BJ (cell line): ENCODE data around the gene C1orf174. TPM values are rescaled to one million over a fixed set of nuclear protein-coding genes. Genes with fewer than 3 reads are reported as not detected.

ENCODE experiments used
- CTCF ChIA-PET: fragments of 350-600 bp; formaldehyde crosslinking; extraction: SDS; loops from one replicate; lab custom pipeline; 2021; ENCODE audit warnings: antibody characterized with exemption, inconsistent platforms; lab: Yijun Ruan, JAX
- POLR2A ChIA-PET: fragments of 300-600 bp; sonication (Branson Sonifier 250); formaldehyde crosslinking; extraction: SDS; loops from one replicate; lab custom pipeline; 2021; ENCODE audit warnings: antibody characterized with exemption; lab: Charles Lee
- DNase-seq: peaks from one replicate; pipeline ENCODE4 v3.0.0-alpha.2; 2011; ENCODE audit warnings: low read depth
- H3K27me3 ChIP-seq: 2 replicates; pipeline ENCODE4 v1.6.0; 2011; ENCODE audit warnings: low read length; ENCODE audit not compliant: control insufficient read depth, insufficient read depth
- H3K36me3 ChIP-seq: 2 replicates; pipeline ENCODE4 v1.5.1; 2011; ENCODE audit warnings: low read length; ENCODE audit not compliant: control insufficient read depth, insufficient read depth
- H3K4me3 ChIP-seq: 2 replicates; pipeline ENCODE4 v1.5.1; 2011; ENCODE audit warnings: low read depth, mild to moderate bottlenecking, control low read depth, low read length
- CTCF ChIP-seq: IDR thresholded peaks from 2 replicates; pipeline ENCODE4 v1.5.1; 2011; ENCODE audit warnings: low read depth, mild to moderate bottlenecking, control low read depth, inconsistent platforms, low read length, moderate library complexity; ENCODE audit not compliant: insufficient read depth
- polyA plus RNA-seq: library from polyadenylated mRNA; depleted of rRNA; stranded (reverse); fragments of >200 nt; gene quantifications from 2 replicates; pipeline ENCODE4 v1.2.3, GENCODE V29; 2011

Gene C1orf174
- polyA plus RNA-seq, 1 experiment = 33.8 TPM

DNA sequence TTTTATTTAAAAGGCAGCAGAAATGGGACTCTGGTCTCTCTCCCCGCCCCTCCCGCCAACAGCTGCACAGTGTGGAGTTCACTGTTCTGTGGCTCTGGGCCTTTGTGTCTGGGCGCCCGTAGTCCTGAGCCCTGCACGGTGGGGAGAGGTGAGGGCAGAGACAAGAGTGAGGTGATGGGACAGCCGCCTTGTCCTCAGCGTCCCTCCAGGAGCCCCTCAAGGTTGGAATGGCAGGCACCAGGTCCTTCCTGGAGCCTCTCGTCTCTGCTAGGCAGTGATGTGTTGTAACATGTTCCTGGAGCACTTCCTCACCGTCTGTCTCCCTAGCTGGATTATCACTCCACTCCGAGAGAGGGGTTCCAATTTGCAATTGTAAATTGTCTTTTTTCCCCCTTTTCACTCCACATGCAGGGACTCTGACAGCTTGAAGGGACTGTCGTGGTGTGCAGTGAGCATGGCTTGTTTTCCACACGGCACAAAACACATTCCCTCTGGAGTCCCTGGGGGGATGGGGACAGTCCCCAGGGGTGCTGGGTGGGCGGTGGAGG, 44.6 kb upstream of the C1orf174 start:
- no peak for TF ChIP-seq CTCF
- POLR2A ChIA-PET = no interaction called here

DNA sequence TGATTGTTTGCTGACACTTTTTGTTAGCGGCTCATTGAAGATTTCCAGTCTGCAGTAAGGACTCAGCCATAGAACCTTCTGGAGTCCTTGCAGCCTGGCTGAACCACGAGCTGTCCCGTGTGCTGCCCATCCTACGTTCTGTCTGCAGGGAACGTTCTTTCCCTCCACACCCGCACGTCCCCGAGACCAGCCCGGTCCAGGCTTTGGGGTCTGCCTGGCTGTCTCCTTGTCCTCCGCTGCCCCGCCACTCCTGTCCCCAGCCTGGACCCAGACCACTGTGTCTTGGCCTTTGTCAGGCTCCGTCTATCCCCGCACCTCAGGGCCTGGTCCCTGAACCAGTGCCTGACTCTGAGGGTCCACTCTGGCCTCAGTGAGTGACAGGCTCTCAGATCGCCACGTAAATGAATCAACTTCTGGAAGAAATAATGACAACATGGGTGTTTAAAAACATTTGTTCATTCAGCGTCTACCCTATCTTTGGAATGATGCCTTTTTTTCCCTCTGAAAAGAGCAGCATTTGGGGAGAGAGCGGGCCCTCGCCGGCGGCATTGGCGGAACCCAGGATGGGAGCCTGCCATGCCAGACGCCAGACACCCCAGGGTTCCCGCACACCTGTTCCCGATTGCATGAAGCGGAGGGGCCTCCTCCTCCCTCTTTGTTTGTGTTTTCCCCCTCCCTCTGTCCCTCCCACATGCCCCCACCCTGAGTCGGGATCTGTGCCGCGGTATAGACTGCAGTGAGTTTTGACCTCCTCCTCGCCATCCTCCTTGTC, 43.9 kb upstream of the C1orf174 start:
- CTCF ChIA-PET = interaction anchor here (0.6 kb wide), 1 partner anchor 1014 kb away, joined by 3 read pairs; no protein-coding TSS in a partner anchor

More for the DNA sequence above, 44.6 kb upstream of the C1orf174 start:
- Histone ChIP-seq H3K27me3 (no peaks in the 10 kb centered on the region), H3K36me3 (no peaks in the 10 kb centered on the region), H3K4me3 (no peak overlapping the region)
- CTCF ChIA-PET = interaction anchor here (0.6 kb wide), 1 partner anchor 1013 kb away, joined by 3 read pairs; no protein-coding TSS in a partner anchor
- DNase-seq = no peak

GRCh38 chr1:3943123-3943431, 43.0 kb upstream of the C1orf174 start:
- no peaks in the 10 kb centered on the region for H3K36me3 ChIP-seq
- ChIA-PET POLR2A (no interaction called here), CTCF (no interaction called here)
- H3K4me3 ChIP-seq = no peak overlapping the region
- H3K27me3 ChIP-seq = no peaks in the 10 kb centered on the region
- no peak for DNase-seq
- TF ChIP-seq CTCF = no peak

More for the DNA sequence above, 43.9 kb upstream of the C1orf174 start:
- no peaks in the 10 kb centered on the region for H3K36me3 ChIP-seq
- no peaks in the 10 kb centered on the region for H3K27me3 ChIP-seq
- no peak for DNase-seq
- no peak overlapping the region for H3K4me3 ChIP-seq
- POLR2A ChIA-PET = no interaction called here
- TF ChIP-seq CTCF = no peak

- H3K4me3 ChIP-seq = no peak overlapping the region
- ChIA-PET POLR2A (no interaction called here), CTCF (no interaction called here)
- DNase-seq = no peak
- H3K36me3 ChIP-seq = no peaks in the 10 kb centered on the region
- TF ChIP-seq CTCF = no peak
- H3K27me3 ChIP-seq = no peaks in the 10 kb centered on the region
Observed at GRCh38 chr1:3942416-3943122, 42.5 kb upstream of the C1orf174 start.

DNA sequence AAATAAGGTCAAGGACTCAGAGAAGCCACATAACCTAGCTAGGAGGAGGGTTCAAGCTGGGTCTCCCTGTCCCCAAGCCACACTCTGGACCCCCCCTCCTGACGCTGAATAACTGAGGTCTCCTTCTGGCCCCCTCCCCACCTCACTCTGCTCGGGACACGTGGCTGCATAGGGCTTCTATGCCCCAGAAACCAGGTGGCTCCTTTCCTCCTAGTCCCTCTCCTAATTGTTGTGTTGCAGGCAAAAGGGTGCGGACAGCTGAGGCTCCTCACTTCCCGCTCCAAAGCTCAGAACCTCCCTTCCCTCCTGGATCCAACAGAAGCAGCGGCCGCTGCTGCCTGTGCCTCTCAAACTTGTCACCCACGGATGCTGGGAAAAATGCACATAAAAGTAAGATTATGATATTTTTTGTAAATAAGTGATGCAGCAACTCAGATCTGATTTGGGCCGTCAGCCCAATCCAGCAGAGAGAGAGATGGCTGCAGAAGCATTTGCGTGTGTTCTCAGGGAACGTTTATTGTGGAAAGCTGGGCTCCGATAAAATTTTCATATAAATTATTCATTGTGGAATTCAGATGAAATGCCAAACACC, 40.8 kb upstream of the C1orf174 start:
- CTCF ChIA-PET = no interaction called here
- POLR2A ChIA-PET = no interaction called here
- TF ChIP-seq CTCF = no peak
- no peak for DNase-seq
- no peak overlapping the region for H3K4me3 ChIP-seq
- no peaks in the 10 kb centered on the region for H3K27me3 ChIP-seq
- no peaks in the 10 kb centered on the region for H3K36me3 ChIP-seq
